Sigmoid colon (tissue), 7 donors: ENCODE measurements around the gene CEACAM4. TPM values are rescaled to one million over a fixed set of nuclear protein-coding genes. Genes with fewer than 3 reads are reported as not detected.

Experiments
- DNase-seq: peaks from one replicate; pipeline ENCODE4 v3.0.0-alpha.2; 2019
- H3K27ac ChIP-seq, 4 donors: fragments of 200-600 bp; sonication (generic); one replicate each; pipeline ENCODE4 v1.5.1; 2016 to 2019; ENCODE audit warnings: mild to moderate bottlenecking in 1 of 4
- H3K27me3 ChIP-seq, 3 donors: fragments of 200-600 bp; sonication (generic); one replicate each; pipeline ENCODE4 v1.5.1; 2019; ENCODE audit warnings: mild to moderate bottlenecking in 1 of 3
- H3K36me3 ChIP-seq, 4 donors: fragments of 200-600 bp; sonication (generic); one replicate each; pipeline ENCODE4 v1.5.1; 2016 to 2019
- H3K4me1 ChIP-seq, 4 donors: fragments of 200-600 bp; sonication (generic); one replicate each; pipeline ENCODE4 v1.5.1; 2017 to 2019
- H3K4me3 ChIP-seq, 4 donors: fragments of 200-600 bp; sonication (generic); one replicate each; pipeline ENCODE4 v1.5.1; 2017 to 2019; ENCODE audit warnings: mild to moderate bottlenecking in 2 of 4, moderate library complexity in 1 of 4
- H3K9me3 ChIP-seq, 4 donors: fragments of 200-600 bp in 3 of 4; sonication (generic) in 3 of 4; one replicate each; pipeline versions ENCODE4 v1.5.1 to v1.6.1; 2013 to 2019
- EP300 ChIP-seq, 4 donors: sonication (generic); formaldehyde crosslinking; IDR thresholded peaks; one replicate each; pipeline ENCODE4 v1.6.1; 2017; ENCODE audit warnings: antibody characterized with exemption in 4 of 4
- POLR2A ChIP-seq, 2 donors: fragments of 450-650 bp; IDR thresholded peaks; one replicate each; pipeline ENCODE4 v1.6.1; 2016; ENCODE audit warnings: antibody characterized with exemption in 2 of 2, mild to moderate bottlenecking in 2 of 2, moderate library complexity in 2 of 2
- POLR2AphosphoS5 ChIP-seq, 4 donors: sonication (generic); formaldehyde crosslinking; IDR thresholded peaks; one replicate each; pipeline ENCODE4 v1.6.1; 2017; ENCODE audit warnings: antibody characterized with exemption in 4 of 4
- WGBS, 2 donors: extraction: QIAGEN DNeasy Blood & Tissue Kit; methylation state at CpG; one replicate each; pipeline ENCODE4 v1.1.7; 2013; 5-methylcytosine and 5-hydroxymethylcytosine counted together
- intact Hi-C: fragments of 100-400 bp; cut with DNase I; formaldehyde crosslinking; loops from one replicate; pipeline ENCODE4 v1.15.1; 2023
- polyA plus RNA-seq, 3 donors: library from polyadenylated mRNA; stranded (reverse); fragments of 200-250 nt; gene quantifications; one replicate each; pipeline ENCODE4 v1.2.3, GENCODE V29; 2013
- total RNA-seq, 4 donors: library from RNA; depleted of rRNA; stranded (reverse); fragments of >200 nt; gene quantifications; one replicate each; pipeline ENCODE4 v1.1.0, GENCODE V29; 2016
- TF ChIP-seq, protein P1 (sequence below), 4 experiments: fragments of 450-650 bp in 3 of 4; fragments of 200-600 bp in 1 of 4; IDR thresholded peaks; one replicate each; pipeline ENCODE4 v1.5.1; 2016 to 2019; ENCODE audit warnings: antibody characterized with exemption in 4 of 4, mild to moderate bottlenecking in 3 of 4, moderate library complexity in 2 of 4
- donor health status: healthy with polysubstance abuse.
- donor health status: Bipolar disorder and iron deficiency.
- donor health status: healthy.

Gene CEACAM4
- total and polyA plus RNA-seq, 7 donors = 1.6 to 3.6 (median 1.9) TPM; not detected in 4

DNA sequence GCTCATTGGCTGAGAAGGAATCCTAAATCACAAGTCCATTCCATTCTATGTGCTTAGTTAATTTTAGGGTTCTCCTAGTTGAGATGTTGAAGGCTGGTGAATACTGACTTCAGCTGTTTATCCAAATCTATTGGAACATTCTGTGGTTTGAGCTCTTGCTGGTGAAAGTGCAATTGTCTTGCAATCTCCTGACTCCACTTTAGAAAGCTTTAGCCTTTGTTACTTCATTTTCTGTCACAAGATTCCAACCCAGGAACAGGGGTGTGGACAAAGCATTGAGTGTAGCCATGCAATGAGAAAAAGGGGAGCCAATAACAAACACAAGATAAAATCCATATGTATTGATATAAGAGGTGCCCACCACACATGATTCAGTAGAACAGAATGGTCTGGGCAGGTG, 35.9 kb downstream of the CEACAM4 start:
- no peak for TF ChIP-seq POLR2AphosphoS5 (IDR thresholded peaks at IDR 0.05)
- TF ChIP-seq, protein P1, sequence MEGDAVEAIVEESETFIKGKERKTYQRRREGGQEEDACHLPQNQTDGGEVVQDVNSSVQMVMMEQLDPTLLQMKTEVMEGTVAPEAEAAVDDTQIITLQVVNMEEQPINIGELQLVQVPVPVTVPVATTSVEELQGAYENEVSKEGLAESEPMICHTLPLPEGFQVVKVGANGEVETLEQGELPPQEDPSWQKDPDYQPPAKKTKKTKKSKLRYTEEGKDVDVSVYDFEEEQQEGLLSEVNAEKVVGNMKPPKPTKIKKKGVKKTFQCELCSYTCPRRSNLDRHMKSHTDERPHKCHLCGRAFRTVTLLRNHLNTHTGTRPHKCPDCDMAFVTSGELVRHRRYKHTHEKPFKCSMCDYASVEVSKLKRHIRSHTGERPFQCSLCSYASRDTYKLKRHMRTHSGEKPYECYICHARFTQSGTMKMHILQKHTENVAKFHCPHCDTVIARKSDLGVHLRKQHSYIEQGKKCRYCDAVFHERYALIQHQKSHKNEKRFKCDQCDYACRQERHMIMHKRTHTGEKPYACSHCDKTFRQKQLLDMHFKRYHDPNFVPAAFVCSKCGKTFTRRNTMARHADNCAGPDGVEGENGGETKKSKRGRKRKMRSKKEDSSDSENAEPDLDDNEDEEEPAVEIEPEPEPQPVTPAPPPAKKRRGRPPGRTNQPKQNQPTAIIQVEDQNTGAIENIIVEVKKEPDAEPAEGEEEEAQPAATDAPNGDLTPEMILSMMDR (IDR thresholded peaks at IDR 0.05) = no peak
- H3K27me3 ChIP-seq = peaks cover 0 to 10% (median 0%) of the 10 kb centered on the region in 3 donors

DNA sequence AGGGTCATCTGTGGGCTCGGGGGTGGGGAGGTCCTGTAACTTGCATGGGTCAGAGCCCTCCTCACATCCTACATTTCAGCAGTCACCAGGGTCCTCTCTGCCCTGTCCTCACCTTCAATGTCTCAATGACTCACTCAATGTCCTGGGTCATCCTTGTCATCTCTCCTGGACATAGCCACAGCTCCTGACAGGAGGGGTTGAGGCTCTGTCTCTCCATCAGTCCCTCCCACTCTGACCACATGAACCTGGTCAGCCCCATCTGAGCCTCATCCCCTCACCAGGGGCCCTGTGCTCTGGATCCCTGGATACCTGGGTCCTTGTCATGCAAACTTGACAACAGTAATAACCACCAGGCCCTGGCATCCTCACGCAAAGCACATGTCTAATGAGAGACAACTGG, 37.5 kb downstream of the CEACAM4 start:
- no peak for TF ChIP-seq POLR2A (IDR thresholded peaks at IDR 0.05)
- no peak for TF ChIP-seq EP300 (IDR thresholded peaks at IDR 0.05)
- Histone ChIP-seq H3K27me3 (peaks cover 0 to 10% (median 0%) of the 10 kb centered on the region in 3 donors), H3K9me3 (no peaks in the 10 kb centered on the region), H3K4me3 (no peak overlapping the region), H3K36me3 (no peaks in the 10 kb centered on the region), H3K27ac (no peak overlapping the region), H3K4me1 (no peaks in the 10 kb centered on the region)
- DNase-seq = no peak
- intact Hi-C loops = no loop called here
- WGBS, 2 donors = 45 to 58% methylated on average over 2 of the region's 2 CpGs

More for the DNA sequence above, 35.9 kb downstream of the CEACAM4 start:
- Histone ChIP-seq H3K4me3 (no peak overlapping the region), H3K9me3 (no peaks in the 10 kb centered on the region), H3K36me3 (no peaks in the 10 kb centered on the region), H3K4me1 (no peaks in the 10 kb centered on the region), H3K27ac (no peak overlapping the region)
- DNase-seq = no peak
- intact Hi-C loops = no loop called here

DNA sequence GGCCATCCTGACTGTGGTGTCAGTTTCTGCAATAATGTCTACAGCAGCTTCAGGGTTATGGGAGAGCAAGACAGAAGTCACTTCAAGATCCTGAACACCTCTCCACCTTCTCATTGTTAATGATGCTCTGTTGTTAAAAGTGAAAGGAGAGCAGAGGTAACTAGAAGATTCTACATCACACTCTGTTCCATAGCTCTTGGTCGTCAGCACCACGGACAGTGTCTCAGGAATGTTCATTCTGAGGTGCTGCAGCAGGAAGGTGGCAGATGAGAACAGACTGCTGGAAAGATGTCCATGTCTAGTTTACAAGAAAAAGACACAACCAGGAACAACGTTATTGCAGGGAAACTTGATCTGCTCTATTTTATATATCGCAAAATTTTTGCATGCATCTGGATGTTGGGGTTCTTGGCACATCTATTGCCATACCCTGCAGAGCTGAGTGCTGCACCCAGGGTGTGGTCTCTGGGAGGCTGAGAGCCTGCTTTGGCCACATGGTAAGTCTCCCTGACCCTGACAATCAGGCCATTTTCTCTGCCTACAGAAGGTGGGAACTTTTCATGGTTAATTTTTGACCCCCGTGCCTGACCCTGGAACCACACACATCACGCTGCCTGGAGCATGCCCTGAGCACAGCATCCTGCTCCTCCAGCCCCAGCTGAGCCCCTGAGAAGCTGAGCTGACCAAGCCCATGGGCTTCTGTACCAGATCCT, 38.2 kb downstream of the CEACAM4 start:
- WGBS, 2 donors = 30 to 42% methylated on average over 6 of the region's 6 CpGs
- Histone ChIP-seq H3K4me1 (no peaks in the 10 kb centered on the region), H3K9me3 (no peaks in the 10 kb centered on the region), H3K4me3 (no peak overlapping the region), H3K27ac (no peak overlapping the region), H3K27me3 (peaks cover 0 to 10% (median 0%) of the 10 kb centered on the region in 3 donors), H3K36me3 (no peaks in the 10 kb centered on the region)
- intact Hi-C loops = no loop called here
- TF ChIP-seq EP300 (IDR thresholded peaks at IDR 0.05) (no peak), POLR2A (IDR thresholded peaks at IDR 0.05) (no peak), POLR2AphosphoS5 (IDR thresholded peaks at IDR 0.05) (no peak)
- TF ChIP-seq, protein P1 (IDR thresholded peaks at IDR 0.05) = no peak
- no peak for DNase-seq

DNA sequence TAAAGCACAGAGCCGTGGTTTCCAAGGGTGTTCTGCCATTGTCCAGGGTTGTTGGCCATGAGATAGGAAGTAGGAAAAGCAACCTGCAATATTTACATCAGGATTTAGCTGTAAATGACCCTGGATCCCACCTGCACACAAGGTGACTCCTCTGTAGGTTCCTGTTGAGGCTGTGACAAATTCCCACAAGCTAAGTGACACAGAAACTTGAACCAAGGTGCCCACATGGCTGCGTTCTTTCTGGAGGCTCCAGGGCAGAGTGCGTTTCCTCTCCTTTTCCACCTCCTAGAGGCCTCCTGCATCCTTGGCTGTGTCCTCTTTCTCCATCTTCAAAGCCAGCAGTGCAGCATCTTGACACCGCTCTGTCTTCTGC, 39.0 kb downstream of the CEACAM4 start:
- 65 to 78% methylated on average over 4 of the region's 4 CpGs for WGBS, 2 donors
- H3K36me3 ChIP-seq = no peaks in the 10 kb centered on the region
- no peak overlapping the region for H3K4me3 ChIP-seq
- DNase-seq = no peak
- H3K27me3 ChIP-seq = peaks cover 0 to 10% (median 0%) of the 10 kb centered on the region in 3 donors
- TF ChIP-seq POLR2A (IDR thresholded peaks at IDR 0.05) = no peak
- TF ChIP-seq, protein P1 (IDR thresholded peaks at IDR 0.05) = no peak
- TF ChIP-seq POLR2AphosphoS5 (IDR thresholded peaks at IDR 0.05) = no peak
- no peak for TF ChIP-seq EP300 (IDR thresholded peaks at IDR 0.05)
- intact Hi-C loops = no loop called here
- H3K4me1 ChIP-seq = no peaks in the 10 kb centered on the region
- no peak overlapping the region for H3K27ac ChIP-seq
- no peaks in the 10 kb centered on the region for H3K9me3 ChIP-seq

GRCh38 chr19:41587101-41587837, 39.6 kb downstream of the CEACAM4 start:
- Histone ChIP-seq H3K9me3 (no peaks in the 10 kb centered on the region), H3K4me3 (no peak overlapping the region), H3K27ac (no peak overlapping the region), H3K36me3 (no peaks in the 10 kb centered on the region), H3K27me3 (peaks cover 0 to 10% (median 0%) of the 10 kb centered on the region in 3 donors), H3K4me1 (no peaks in the 10 kb centered on the region)
- DNase-seq = no peak
- intact Hi-C loops = no loop called here
- 63 to 77% methylated on average over 9 of the region's 9 CpGs for WGBS, 2 donors
- TF ChIP-seq, protein P1 (IDR thresholded peaks at IDR 0.05) = no peak
- no peak for TF ChIP-seq EP300 (IDR thresholded peaks at IDR 0.05)
